ENCODE results near the gene FBXO42. TPM values are rescaled to one million over a fixed set of nuclear protein-coding genes. Genes with fewer than 3 reads are reported as not detected.
"Not testable (repeated sequence)": the region's sequence is repeated elsewhere in the genome, so short reads cannot be mapped to it uniquely, and the experiment has no call there.

The FBXO42 gene
- total RNA-seq, 1 donor from 2014 or later, result 19.0 TPM

DNA sequence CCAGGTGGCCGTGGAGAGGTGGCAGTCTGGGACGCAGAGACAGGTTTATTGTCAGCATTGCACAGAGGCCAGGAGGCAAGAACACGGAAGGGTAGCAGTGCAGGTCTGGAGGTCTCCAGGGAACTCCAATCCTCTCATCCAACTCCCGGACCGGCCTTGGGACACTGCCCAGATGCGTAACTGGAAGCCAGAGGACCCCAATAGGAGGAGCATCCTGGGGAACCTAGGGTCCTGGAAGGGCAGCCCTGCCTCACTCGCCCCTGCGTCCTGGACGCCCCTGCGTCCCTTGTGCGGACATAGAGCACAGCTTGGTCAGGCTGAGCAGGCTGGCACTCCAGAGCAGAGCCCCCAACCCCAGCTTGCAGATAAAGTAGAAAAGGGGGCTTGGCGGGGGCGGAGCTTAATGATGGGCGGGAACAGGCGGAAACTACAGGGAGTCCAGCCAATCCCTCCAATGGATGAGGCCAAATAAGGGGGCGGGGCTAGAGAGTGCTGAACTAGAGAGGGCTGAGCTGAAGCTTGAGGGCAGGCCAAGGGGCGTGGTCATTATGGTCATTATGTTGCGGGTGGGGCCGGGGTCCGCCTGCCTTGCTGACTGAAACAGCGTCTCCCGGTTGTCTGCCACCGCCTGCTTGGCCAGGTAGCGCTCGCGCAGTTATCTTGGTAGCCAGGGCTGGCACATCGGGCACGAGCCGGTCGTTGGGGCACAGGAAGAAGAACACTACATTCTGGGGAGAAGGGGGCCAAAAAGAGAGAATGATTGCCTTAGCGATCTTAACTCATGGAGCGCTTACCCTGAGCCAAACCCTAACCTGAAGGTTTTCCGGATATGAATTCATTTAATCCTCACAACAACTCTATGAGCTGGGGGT, 136.2 kb downstream of the FBXO42 start:
- intact Hi-C loops (cut with micrococcal nuclease), result loop anchor here (5.0 kb wide), 1 partner anchor 599 kb away; the partner anchor contains the start of gene DDI2
- Mint-ChIP-seq H3K4me3 (peak overlapping the region; percentile 89), H3K27ac (peak overlapping the region; percentile 24), H3K36me3 (ENCODE audit: low read depth) (no peaks in the 10 kb centered on the region), H3K4me1 (peaks cover 20% of the 10 kb centered on the region), H3K27me3 (peaks cover 4% of the 10 kb centered on the region), H3K9me3 (no peaks in the 10 kb centered on the region)
- CTCF ChIA-PET, result interaction anchor here (1.2 to 3.1 kb wide), 2 partner anchors 12 to 21 kb away, joined by 4 to 10 read pairs; partner anchors contain the start of gene CPLANE2
- TF ChIP-seq, protein P1, sequence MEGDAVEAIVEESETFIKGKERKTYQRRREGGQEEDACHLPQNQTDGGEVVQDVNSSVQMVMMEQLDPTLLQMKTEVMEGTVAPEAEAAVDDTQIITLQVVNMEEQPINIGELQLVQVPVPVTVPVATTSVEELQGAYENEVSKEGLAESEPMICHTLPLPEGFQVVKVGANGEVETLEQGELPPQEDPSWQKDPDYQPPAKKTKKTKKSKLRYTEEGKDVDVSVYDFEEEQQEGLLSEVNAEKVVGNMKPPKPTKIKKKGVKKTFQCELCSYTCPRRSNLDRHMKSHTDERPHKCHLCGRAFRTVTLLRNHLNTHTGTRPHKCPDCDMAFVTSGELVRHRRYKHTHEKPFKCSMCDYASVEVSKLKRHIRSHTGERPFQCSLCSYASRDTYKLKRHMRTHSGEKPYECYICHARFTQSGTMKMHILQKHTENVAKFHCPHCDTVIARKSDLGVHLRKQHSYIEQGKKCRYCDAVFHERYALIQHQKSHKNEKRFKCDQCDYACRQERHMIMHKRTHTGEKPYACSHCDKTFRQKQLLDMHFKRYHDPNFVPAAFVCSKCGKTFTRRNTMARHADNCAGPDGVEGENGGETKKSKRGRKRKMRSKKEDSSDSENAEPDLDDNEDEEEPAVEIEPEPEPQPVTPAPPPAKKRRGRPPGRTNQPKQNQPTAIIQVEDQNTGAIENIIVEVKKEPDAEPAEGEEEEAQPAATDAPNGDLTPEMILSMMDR (IDR thresholded peaks at IDR 0.05), result no peak
- DNase-seq (no peak), ATAC-seq (ENCODE audit: low read depth) (peak; percentile 13)
- POLR2A ChIA-PET, result interaction anchor here (1.2 to 3.0 kb wide), 7 partner anchors 10 to 298 kb away, joined by 3 to 32 read pairs (median 4); partner anchors contain the start of genes CPLANE2, FBXO42 and RNU1-1

DNA sequence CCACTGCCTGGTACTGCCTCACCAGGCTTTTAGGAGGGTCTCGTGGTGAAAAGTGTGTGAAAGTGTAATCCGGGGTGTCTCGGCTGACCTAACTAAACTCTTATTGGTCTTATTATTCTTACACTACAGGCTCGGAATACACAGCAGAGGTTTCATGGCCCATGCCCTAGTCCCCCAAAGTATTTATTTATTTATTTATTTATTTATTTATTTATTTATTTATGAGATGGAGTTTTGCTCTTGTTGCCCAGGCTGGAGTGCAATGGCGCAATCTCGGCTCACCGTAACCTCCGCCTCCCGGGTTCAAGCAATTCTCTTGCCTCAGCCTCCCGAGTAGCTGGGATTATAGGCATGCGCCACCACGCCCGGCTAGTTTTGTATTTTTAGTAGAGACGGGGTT, 137.0 kb downstream of the FBXO42 start:
- ATAC-seq (ENCODE audit: low read depth); H3K4me3 Mint-ChIP-seq: not testable (repeated sequence)
- intact Hi-C loops (cut with micrococcal nuclease), result loop anchor here (5.0 kb wide), 1 partner anchor 598 kb away; the partner anchor contains the start of gene DDI2

DNA sequence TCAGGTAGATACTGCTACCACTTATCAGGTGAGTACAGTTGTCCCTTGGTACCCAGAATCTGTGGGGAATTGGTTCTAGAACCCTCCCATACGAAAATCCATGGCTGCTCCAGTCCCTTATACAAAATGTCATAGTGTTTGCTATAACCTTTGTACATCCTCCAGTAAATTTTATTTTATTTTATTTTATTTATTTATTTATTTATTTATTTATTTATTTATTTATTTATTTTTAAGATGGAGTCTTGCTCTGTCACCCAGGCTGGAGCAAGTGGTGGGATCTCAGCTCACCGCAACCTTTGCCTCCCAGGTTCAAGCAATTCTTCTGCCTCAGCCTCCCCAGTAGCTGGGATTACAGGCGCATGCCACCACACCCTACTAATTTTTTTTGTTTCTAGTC, 138.7 kb downstream of the FBXO42 start:
- H3K4me3 Mint-ChIP-seq; DNase-seq; CTCF ChIA-PET; H3K9me3 Mint-ChIP-seq; ATAC-seq (ENCODE audit: low read depth); intact Hi-C loops (cut with micrococcal nuclease); H3K36me3 Mint-ChIP-seq (ENCODE audit: low read depth); H3K27me3 Mint-ChIP-seq; POLR2A ChIA-PET; H3K27ac Mint-ChIP-seq: not testable (repeated sequence)
- H3K4me1 Mint-ChIP-seq, result peaks cover 20% of the 10 kb centered on the region

More for the DNA sequence above, 137.0 kb downstream of the FBXO42 start:
- POLR2A ChIA-PET; H3K27me3 Mint-ChIP-seq; CTCF ChIA-PET; H3K9me3 Mint-ChIP-seq; DNase-seq; H3K36me3 Mint-ChIP-seq (ENCODE audit: low read depth); H3K27ac Mint-ChIP-seq: not testable (repeated sequence)
- H3K4me1 Mint-ChIP-seq, result peaks cover 20% of the 10 kb centered on the region

DNA sequence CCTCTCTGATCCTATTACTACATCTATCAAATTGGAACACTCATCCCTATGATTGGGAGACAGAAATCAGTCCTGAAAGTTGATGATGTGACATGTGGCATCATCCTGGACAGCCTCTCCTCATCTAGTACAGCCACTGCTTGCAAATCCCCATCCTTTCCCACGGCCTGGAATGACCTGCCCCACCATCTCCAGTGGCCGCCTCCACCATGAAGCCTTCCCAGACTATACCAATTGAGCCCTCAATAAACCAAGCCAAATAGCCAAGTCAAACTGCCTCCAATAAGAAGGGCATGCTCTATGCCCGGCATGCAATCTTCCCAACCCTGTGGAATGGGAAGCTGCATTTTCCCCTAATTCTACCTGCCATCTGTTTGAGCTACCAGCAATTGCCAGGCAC, 139.3 kb downstream of the FBXO42 start:
- POLR2A ChIA-PET, result no interaction called here
- H3K27ac Mint-ChIP-seq, result no peak overlapping the region
- no peak for ATAC-seq (ENCODE audit: low read depth)
- intact Hi-C loops (cut with micrococcal nuclease), result no loop called here
- TF ChIP-seq, protein P1 (IDR thresholded peaks at IDR 0.05), result no peak
- H3K27me3 Mint-ChIP-seq, result peaks cover 4% of the 10 kb centered on the region
- DNase-seq, result no peak
- no peak overlapping the region for H3K4me3 Mint-ChIP-seq
- peaks cover 20% of the 10 kb centered on the region for H3K4me1 Mint-ChIP-seq
- CTCF ChIA-PET, result no interaction called here
- no peaks in the 10 kb centered on the region for H3K36me3 Mint-ChIP-seq (ENCODE audit: low read depth)
- no peaks in the 10 kb centered on the region for H3K9me3 Mint-ChIP-seq

DNA sequence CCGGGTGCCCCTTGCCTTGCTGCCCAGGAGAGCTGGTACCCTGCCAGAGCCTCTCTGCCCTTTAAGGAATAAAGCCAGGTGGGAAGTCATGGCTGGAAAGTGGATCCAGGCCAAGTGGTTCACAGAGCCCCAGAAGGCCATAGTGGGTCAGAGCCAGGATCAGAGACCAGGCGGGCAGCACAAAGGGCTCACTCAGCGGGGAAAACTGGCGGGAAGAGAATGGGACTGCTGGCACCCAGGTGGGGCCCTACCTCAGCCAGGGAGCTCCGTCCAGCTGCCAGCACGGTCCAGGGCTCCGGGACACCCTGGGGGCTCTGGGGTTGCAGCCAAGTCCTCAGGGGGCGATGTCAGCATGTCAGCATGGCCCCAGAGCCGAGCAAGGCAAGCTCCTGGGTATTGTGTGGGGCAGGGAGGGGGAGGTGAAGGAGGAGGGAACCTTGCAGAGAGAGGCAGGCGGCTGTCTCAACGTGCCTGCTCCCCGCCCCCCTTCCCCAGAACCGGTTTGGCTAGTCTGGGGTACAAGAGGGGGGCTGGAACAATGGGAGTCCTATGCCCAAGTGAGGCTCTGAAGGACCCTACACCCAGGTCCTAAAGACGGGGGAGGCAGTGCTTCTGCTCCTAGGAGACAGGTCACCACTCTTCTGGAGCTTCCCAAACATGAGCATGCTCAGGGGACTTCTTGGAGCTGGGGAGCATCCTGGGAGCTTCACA, 139.9 kb downstream of the FBXO42 start, which contains the start of gene ARHGEF19:
Gene ARHGEF19, minus strand, starts transcription at position 402 of the 711 bp plus-strand sequence. CDS start 3,598 bp downstream, outside the sequence.
- no peak within 1 kb of the TSS for H3K27ac Mint-ChIP-seq
- intact Hi-C loops (cut with micrococcal nuclease), result no loop called here

More for the DNA sequence above, 139.9 kb downstream of the FBXO42 start, which contains the start of gene ARHGEF19:
- peaks cover 4% of the 10 kb centered on the region for H3K27me3 Mint-ChIP-seq
- peaks cover 18% of the 10 kb centered on the region for H3K4me1 Mint-ChIP-seq
- TF ChIP-seq, protein P1 (IDR thresholded peaks at IDR 0.05), result no peak
- no peak for DNase-seq
- H3K36me3 Mint-ChIP-seq (ENCODE audit: low read depth), result no peaks in the 10 kb centered on the region
- ATAC-seq (ENCODE audit: low read depth), result no peak
- no peaks in the 10 kb centered on the region for H3K9me3 Mint-ChIP-seq
- ChIA-PET POLR2A (no interaction called here), CTCF (no interaction called here)
- H3K4me3 Mint-ChIP-seq, result no peak within 1 kb of the TSS

Measured in activated B cell treated with CpG ODN at 0.5 μM for 24 hours (primary cell).